NCI-H1436 (cell line): ENCODE results near the gene NEMP1.
"Not testable (repeated sequence)": the region's sequence is repeated elsewhere in the genome, so short reads cannot be mapped to it uniquely, and the experiment has no call there.

Experiments used
- DNase-seq: peaks from one replicate; lab custom pipeline; 2025; lab: John Stamatoyannopoulos, UW

Gene NEMP1

GRCh38 chr12:57090924-57091637 lies 12.5 kb upstream of the NEMP1 start:
- DNase-seq: no peak

- no peak for DNase-seq
Observed at GRCh38 chr12:57090490-57090889, 11.9 kb upstream of the NEMP1 start.

GRCh38 chr12:57089271-57090245 lies 11.0 kb upstream of the NEMP1 start:
- no peak for DNase-seq

GRCh38 chr12:57088354-57089270 lies 10.0 kb upstream of the NEMP1 start, which contains the start of gene NAB2:
TSS of gene NAB2 (plus strand) at chr12:57089114. CDS start at chr12:57089272, 158 bp downstream.
- DNase-seq: peak; percentile 93

GRCh38 chr12:57087691-57088353 lies 9.2 kb upstream of the NEMP1 start:
- peak; percentile 87 for DNase-seq

GRCh38 chr12:57087010-57087690 lies 8.6 kb upstream of the NEMP1 start:
- DNase-seq: peak; percentile 87

- DNase-seq: peak; percentile 46
Observed at GRCh38 chr12:57086493-57087009, 8.0 kb upstream of the NEMP1 start.

GRCh38 chr12:57085999-57086492 lies 7.5 kb upstream of the NEMP1 start:
- no peak for DNase-seq

GRCh38 chr12:57080855-57081254 lies 2.3 kb upstream of the NEMP1 start:
- no peak for DNase-seq

GRCh38 chr12:57079821-57080220 lies 1.2 kb upstream of the NEMP1 start:
- no peak for DNase-seq

- DNase-seq: not testable (repeated sequence)
Observed at GRCh38 chr12:57073566-57074450, 4.8 kb downstream of the NEMP1 start.

- DNase-seq: no peak
Observed at GRCh38 chr12:57072661-57073060, 5.9 kb downstream of the NEMP1 start.

GRCh38 chr12:57069523-57069922 lies 9.1 kb downstream of the NEMP1 start:
- DNase-seq: peak; percentile 54

- no peak for DNase-seq
Observed at GRCh38 chr12:57066245-57066644, 12.3 kb downstream of the NEMP1 start.

- no peak for DNase-seq
Observed at GRCh38 chr12:57063991-57064685, 14.5 kb downstream of the NEMP1 start.

GRCh38 chr12:57058454-57058853 lies 20.1 kb downstream of the NEMP1 start:
- DNase-seq: no peak

- no peak for DNase-seq
Observed at GRCh38 chr12:57057067-57057751, 21.4 kb downstream of the NEMP1 start.

GRCh38 chr12:57055824-57056223 lies 22.8 kb downstream of the NEMP1 start:
- no peak for DNase-seq
